ENCODE results near the gene PCNX1. TPM values are rescaled to one million over a fixed set of nuclear protein-coding genes. Genes with fewer than 3 reads are reported as not detected.

The PCNX1 gene
- total and polyA plus RNA-seq, 5 donors = 7.0 to 48.0 (median 36.5) TPM

- DNase-seq (no peak), ATAC-seq (no peak)
- H3K27me3 ChIP-seq (ENCODE audit: control insufficient read depth, insufficient read depth) = no peaks in the 10 kb centered on the region
- intact Hi-C loops (cut with DNase I) = no loop called here
- H3K27ac ChIP-seq (ENCODE audit: low read length) = no peak overlapping the region
- H3K4me3 ChIP-seq (ENCODE audit: low read length) = no peak overlapping the region
- WGBS = 94% methylated on average over 5 of the region's 5 CpGs
- H3K4me1 ChIP-seq (ENCODE audit: control insufficient read depth, insufficient read depth, low read length) = no peaks in the 10 kb centered on the region
- H3K9me3 ChIP-seq (ENCODE audit: control insufficient read depth, low read length) = no peaks in the 10 kb centered on the region
Observed at GRCh38 chr14:71094722-71095121, 187.5 kb downstream of the PCNX1 start.

GRCh38 chr14:71096947-71097346, 189.7 kb downstream of the PCNX1 start:
- intact Hi-C loops (cut with DNase I) = no loop called here
- ATAC-seq = no peak
- Histone ChIP-seq H3K4me1 (ENCODE audit: control insufficient read depth, insufficient read depth, low read length) (no peaks in the 10 kb centered on the region), H3K4me3 (ENCODE audit: low read length) (no peak overlapping the region), H3K27ac (ENCODE audit: low read length) (no peak overlapping the region), H3K27me3 (ENCODE audit: control insufficient read depth, insufficient read depth) (no peaks in the 10 kb centered on the region), H3K9me3 (ENCODE audit: control insufficient read depth, low read length) (no peaks in the 10 kb centered on the region)
- DNase-seq = no peak
- 98% methylated on average over 5 of the region's 5 CpGs for WGBS

- no peaks in the 10 kb centered on the region for H3K9me3 ChIP-seq (ENCODE audit: control insufficient read depth, low read length)
- 65% methylated on average over 3 of the region's 3 CpGs for WGBS
Observed at GRCh38 chr14:71103662-71104484, 196.6 kb downstream of the PCNX1 start.

GRCh38 chr14:71105177-71105576, 197.9 kb downstream of the PCNX1 start:
- DNase-seq (no peak), ATAC-seq (peak in 1 of 2 donors; percentile 81)
- WGBS = 65% methylated on average over 2 of the region's 2 CpGs
- Histone ChIP-seq H3K4me1 (ENCODE audit: control insufficient read depth, insufficient read depth, low read length) (no peaks in the 10 kb centered on the region), H3K4me3 (ENCODE audit: low read length) (no peak overlapping the region), H3K27me3 (ENCODE audit: control insufficient read depth, insufficient read depth) (no peaks in the 10 kb centered on the region), H3K27ac (ENCODE audit: low read length) (no peak overlapping the region), H3K9me3 (ENCODE audit: control insufficient read depth, low read length) (no peaks in the 10 kb centered on the region)
- intact Hi-C loops (cut with DNase I) = no loop called here

More at GRCh38 chr14:71103662-71104484, 196.6 kb downstream of the PCNX1 start:
- no peaks in the 10 kb centered on the region for H3K4me1 ChIP-seq (ENCODE audit: control insufficient read depth, insufficient read depth, low read length)
- DNase-seq (no peak), ATAC-seq (peak in 1 of 2 donors; percentile 61)
- H3K4me3 ChIP-seq (ENCODE audit: low read length) = no peak overlapping the region
- no peaks in the 10 kb centered on the region for H3K27me3 ChIP-seq (ENCODE audit: control insufficient read depth, insufficient read depth)
- H3K27ac ChIP-seq (ENCODE audit: low read length) = no peak overlapping the region
- intact Hi-C loops (cut with DNase I) = no loop called here

- no peaks in the 10 kb centered on the region for H3K4me1 ChIP-seq (ENCODE audit: control insufficient read depth, insufficient read depth, low read length)
- ATAC-seq (no peak), DNase-seq (no peak)
- H3K27ac ChIP-seq (ENCODE audit: low read length) = no peak overlapping the region
- WGBS = 95% methylated on average over 2 of the region's 2 CpGs
- intact Hi-C loops (cut with DNase I) = no loop called here
- no peaks in the 10 kb centered on the region for H3K9me3 ChIP-seq (ENCODE audit: control insufficient read depth, low read length)
- no peak overlapping the region for H3K4me3 ChIP-seq (ENCODE audit: low read length)
- H3K27me3 ChIP-seq (ENCODE audit: control insufficient read depth, insufficient read depth) = no peaks in the 10 kb centered on the region
Observed at GRCh38 chr14:71107921-71108320, 200.7 kb downstream of the PCNX1 start.

- ATAC-seq = peak in 1 of 2 donors; percentile 13
- 90% methylated on average over 16 of the region's 16 CpGs for WGBS
- intact Hi-C loops (cut with DNase I) = no loop called here
- Histone ChIP-seq H3K27ac (ENCODE audit: low read length) (no peak overlapping the region), H3K4me3 (ENCODE audit: low read length) (no peak overlapping the region), H3K9me3 (ENCODE audit: control insufficient read depth, low read length) (no peaks in the 10 kb centered on the region), H3K4me1 (ENCODE audit: control insufficient read depth, insufficient read depth, low read length) (no peaks in the 10 kb centered on the region), H3K27me3 (ENCODE audit: control insufficient read depth, insufficient read depth) (no peaks in the 10 kb centered on the region)
- DNase-seq = no peak
Observed at GRCh38 chr14:71108398-71109119, 201.3 kb downstream of the PCNX1 start.

GRCh38 chr14:71113376-71113775, 206.1 kb downstream of the PCNX1 start:
- DNase-seq = no peak
- Histone ChIP-seq H3K4me1 (ENCODE audit: control insufficient read depth, insufficient read depth, low read length) (no peaks in the 10 kb centered on the region), H3K27ac (ENCODE audit: low read length) (no peak overlapping the region), H3K9me3 (ENCODE audit: control insufficient read depth, low read length) (no peaks in the 10 kb centered on the region), H3K27me3 (ENCODE audit: control insufficient read depth, insufficient read depth) (no peaks in the 10 kb centered on the region), H3K4me3 (ENCODE audit: low read length) (no peak overlapping the region)
- no peak for ATAC-seq
- intact Hi-C loops (cut with DNase I) = no loop called here

GRCh38 chr14:71114565-71114964, 207.3 kb downstream of the PCNX1 start:
- 92% methylated on average over 1 of the region's 1 CpG for WGBS
- intact Hi-C loops (cut with DNase I) = no loop called here
- H3K4me3 ChIP-seq (ENCODE audit: low read length) = no peak overlapping the region
- no peaks in the 10 kb centered on the region for H3K9me3 ChIP-seq (ENCODE audit: control insufficient read depth, low read length)
- H3K27ac ChIP-seq (ENCODE audit: low read length) = no peak overlapping the region
- DNase-seq (no peak), ATAC-seq (no peak)
- H3K27me3 ChIP-seq (ENCODE audit: control insufficient read depth, insufficient read depth) = no peaks in the 10 kb centered on the region
- H3K4me1 ChIP-seq (ENCODE audit: control insufficient read depth, insufficient read depth, low read length) = no peaks in the 10 kb centered on the region

GRCh38 chr14:71115306-71115705, 208.0 kb downstream of the PCNX1 start:
- Histone ChIP-seq H3K27me3 (ENCODE audit: control insufficient read depth, insufficient read depth) (no peaks in the 10 kb centered on the region), H3K4me1 (ENCODE audit: control insufficient read depth, insufficient read depth, low read length) (no peaks in the 10 kb centered on the region), H3K27ac (ENCODE audit: low read length) (no peak overlapping the region), H3K9me3 (ENCODE audit: control insufficient read depth, low read length) (no peaks in the 10 kb centered on the region), H3K4me3 (ENCODE audit: low read length) (no peak overlapping the region)
- WGBS = 94% methylated on average over 2 of the region's 2 CpGs
- no peak for ATAC-seq
- no peak for DNase-seq
- intact Hi-C loops (cut with DNase I) = no loop called here

GRCh38 chr14:71115821-71116567, 208.7 kb downstream of the PCNX1 start:
- ATAC-seq = no peak
- H3K4me1 ChIP-seq (ENCODE audit: control insufficient read depth, insufficient read depth, low read length) = no peaks in the 10 kb centered on the region
- no peak overlapping the region for H3K27ac ChIP-seq (ENCODE audit: low read length)
- no peaks in the 10 kb centered on the region for H3K9me3 ChIP-seq (ENCODE audit: control insufficient read depth, low read length)
- no peaks in the 10 kb centered on the region for H3K27me3 ChIP-seq (ENCODE audit: control insufficient read depth, insufficient read depth)
- 87% methylated on average over 7 of the region's 7 CpGs for WGBS
- no peak for DNase-seq
- H3K4me3 ChIP-seq (ENCODE audit: low read length) = no peak overlapping the region
- intact Hi-C loops (cut with DNase I) = no loop called here

- no peak for DNase-seq
- intact Hi-C loops (cut with DNase I) = no loop called here
- H3K27ac ChIP-seq (ENCODE audit: low read length) = no peak overlapping the region
- no peak overlapping the region for H3K4me3 ChIP-seq (ENCODE audit: low read length)
- ATAC-seq = peak; percentile 16 to 23
- no peaks in the 10 kb centered on the region for H3K9me3 ChIP-seq (ENCODE audit: control insufficient read depth, low read length)
- 66% methylated on average over 8 of the region's 8 CpGs for WGBS
- H3K27me3 ChIP-seq (ENCODE audit: control insufficient read depth, insufficient read depth) = no peaks in the 10 kb centered on the region
- H3K4me1 ChIP-seq (ENCODE audit: control insufficient read depth, insufficient read depth, low read length) = no peaks in the 10 kb centered on the region
Observed at GRCh38 chr14:71116568-71117122, 209.4 kb downstream of the PCNX1 start.

Measured in right cardiac atrium (tissue), 5 donors.